ENCODE data around the gene DENND5A. TPM values are rescaled to one million over a fixed set of nuclear protein-coding genes. Genes with fewer than 3 reads are reported as not detected.

Gene DENND5A
- total RNA-seq, 1 donor from 2014 or later: 122 TPM

- no peaks in the 10 kb centered on the region for H3K9me3 Mint-ChIP-seq (ENCODE audit: unreplicated experiment)
- no peak for TF ChIP-seq CTCF (IDR thresholded peaks at IDR 0.05)
- no peak overlapping the region for H3K4me3 Mint-ChIP-seq (ENCODE audit: unreplicated experiment)
- no peak overlapping the region for H3K27ac Mint-ChIP-seq (ENCODE audit: unreplicated experiment)
- peaks cover 39% of the 10 kb centered on the region for H3K4me1 Mint-ChIP-seq (ENCODE audit: unreplicated experiment)
- H3K36me3 Mint-ChIP-seq (ENCODE audit: unreplicated experiment): peaks cover 37% of the 10 kb centered on the region
- no peaks in the 10 kb centered on the region for H3K27me3 Mint-ChIP-seq (ENCODE audit: unreplicated experiment)
- DNase-seq (ENCODE audit: extremely low spot score, unreplicated experiment): no peak
Measured at GRCh38 chr11:9136741-9137140, 128.4 kb downstream of the DENND5A start.

GRCh38 chr11:9133956-9134355 is 131.2 kb downstream of the DENND5A start:
- TF ChIP-seq CTCF (IDR thresholded peaks at IDR 0.05): no peak
- no peak for DNase-seq (ENCODE audit: extremely low spot score, unreplicated experiment)
- peaks cover 37% of the 10 kb centered on the region for H3K36me3 Mint-ChIP-seq (ENCODE audit: unreplicated experiment)
- H3K9me3 Mint-ChIP-seq (ENCODE audit: unreplicated experiment): no peaks in the 10 kb centered on the region
- H3K27ac Mint-ChIP-seq (ENCODE audit: unreplicated experiment): no peak overlapping the region
- peaks cover 18% of the 10 kb centered on the region for H3K4me1 Mint-ChIP-seq (ENCODE audit: unreplicated experiment)
- no peaks in the 10 kb centered on the region for H3K27me3 Mint-ChIP-seq (ENCODE audit: unreplicated experiment)
- H3K4me3 Mint-ChIP-seq (ENCODE audit: unreplicated experiment): no peak overlapping the region

- peaks cover 32% of the 10 kb centered on the region for H3K36me3 Mint-ChIP-seq (ENCODE audit: unreplicated experiment)
- no peak for TF ChIP-seq CTCF (IDR thresholded peaks at IDR 0.05)
- no peak overlapping the region for H3K4me3 Mint-ChIP-seq (ENCODE audit: unreplicated experiment)
- H3K9me3 Mint-ChIP-seq (ENCODE audit: unreplicated experiment): peaks cover 7% of the 10 kb centered on the region
- DNase-seq (ENCODE audit: extremely low spot score, unreplicated experiment): peak; percentile 25
- no peaks in the 10 kb centered on the region for H3K27me3 Mint-ChIP-seq (ENCODE audit: unreplicated experiment)
- H3K27ac Mint-ChIP-seq (ENCODE audit: unreplicated experiment): no peak overlapping the region
- peaks cover 2% of the 10 kb centered on the region for H3K4me1 Mint-ChIP-seq (ENCODE audit: unreplicated experiment)
Measured at GRCh38 chr11:9132203-9132878, 132.8 kb downstream of the DENND5A start.

GRCh38 chr11:9130297-9130696 is 134.9 kb downstream of the DENND5A start:
- no peak overlapping the region for H3K4me3 Mint-ChIP-seq (ENCODE audit: unreplicated experiment)

GRCh38 chr11:9126636-9127035 is 138.5 kb downstream of the DENND5A start:
- peaks cover 9% of the 10 kb centered on the region for H3K9me3 Mint-ChIP-seq (ENCODE audit: unreplicated experiment)
- no peaks in the 10 kb centered on the region for H3K27me3 Mint-ChIP-seq (ENCODE audit: unreplicated experiment)
- DNase-seq (ENCODE audit: extremely low spot score, unreplicated experiment): no peak
- peaks cover 3% of the 10 kb centered on the region for H3K4me1 Mint-ChIP-seq (ENCODE audit: unreplicated experiment)
- H3K4me3 Mint-ChIP-seq (ENCODE audit: unreplicated experiment): no peak overlapping the region
- no peak for TF ChIP-seq CTCF (IDR thresholded peaks at IDR 0.05)
- H3K36me3 Mint-ChIP-seq (ENCODE audit: unreplicated experiment): peaks cover 18% of the 10 kb centered on the region
- no peak overlapping the region for H3K27ac Mint-ChIP-seq (ENCODE audit: unreplicated experiment)

More at GRCh38 chr11:9130297-9130696, 134.9 kb downstream of the DENND5A start:
- Mint-ChIP-seq H3K4me1 (ENCODE audit: unreplicated experiment) (no peaks in the 10 kb centered on the region), H3K27me3 (ENCODE audit: unreplicated experiment) (no peaks in the 10 kb centered on the region), H3K9me3 (ENCODE audit: unreplicated experiment) (peaks cover 9% of the 10 kb centered on the region), H3K27ac (ENCODE audit: unreplicated experiment) (no peak overlapping the region), H3K36me3 (ENCODE audit: unreplicated experiment) (peaks cover 28% of the 10 kb centered on the region)
- DNase-seq (ENCODE audit: extremely low spot score, unreplicated experiment): no peak
- no peak for TF ChIP-seq CTCF (IDR thresholded peaks at IDR 0.05)
